ENCODE measurements around the gene MFSD2B.
A peak's percentile ranks its signal among the peaks of the same experiment; 100 is the strongest.
"Not testable (repeated sequence)": the region's sequence is repeated elsewhere in the genome, so short reads cannot be mapped to it uniquely, and the experiment has no call there.

Gene MFSD2B

DNA sequence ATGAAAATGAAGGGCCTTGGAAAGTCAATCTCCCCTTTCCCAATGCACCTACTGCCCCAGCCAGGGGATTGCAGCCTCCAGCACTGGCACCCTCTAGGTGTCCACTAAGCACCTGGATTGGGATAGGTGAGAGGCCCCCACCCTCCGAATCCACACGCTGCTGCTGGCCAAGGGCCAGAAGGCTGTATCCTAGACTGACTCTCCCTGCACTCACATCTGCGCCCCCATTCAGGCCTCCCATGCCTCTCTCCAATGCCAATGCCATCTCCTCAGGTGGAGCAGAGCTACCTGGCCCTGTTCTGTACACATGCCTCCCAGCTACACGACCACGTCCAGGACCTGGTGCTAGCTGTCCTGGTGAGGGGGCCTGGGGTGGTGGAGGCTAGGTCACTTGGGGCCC is 9.8 kb downstream of the MFSD2B start:
- no peak for DNase-seq (ENCODE audit: low spot score)

DNA sequence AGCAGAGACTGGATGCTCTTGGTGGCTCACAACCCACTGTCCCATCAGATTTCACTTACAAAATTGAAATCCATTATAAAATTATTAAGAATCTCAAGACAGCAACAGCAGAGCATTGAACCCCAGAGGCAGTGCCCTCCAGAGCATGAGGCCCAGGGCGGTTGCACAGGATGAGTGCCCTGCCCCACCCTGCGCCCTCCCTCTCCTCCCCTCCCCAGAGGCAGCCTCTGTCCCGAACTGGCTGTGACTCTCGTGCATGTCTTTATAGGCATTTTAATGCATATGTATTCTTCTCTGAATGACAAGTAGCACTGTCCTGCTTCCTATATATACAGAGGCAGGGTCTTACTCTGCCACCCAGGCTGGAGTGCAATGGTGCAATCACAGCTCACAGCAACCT is 10.4 kb downstream of the MFSD2B start:
- no peak for DNase-seq (ENCODE audit: low spot score)

DNA sequence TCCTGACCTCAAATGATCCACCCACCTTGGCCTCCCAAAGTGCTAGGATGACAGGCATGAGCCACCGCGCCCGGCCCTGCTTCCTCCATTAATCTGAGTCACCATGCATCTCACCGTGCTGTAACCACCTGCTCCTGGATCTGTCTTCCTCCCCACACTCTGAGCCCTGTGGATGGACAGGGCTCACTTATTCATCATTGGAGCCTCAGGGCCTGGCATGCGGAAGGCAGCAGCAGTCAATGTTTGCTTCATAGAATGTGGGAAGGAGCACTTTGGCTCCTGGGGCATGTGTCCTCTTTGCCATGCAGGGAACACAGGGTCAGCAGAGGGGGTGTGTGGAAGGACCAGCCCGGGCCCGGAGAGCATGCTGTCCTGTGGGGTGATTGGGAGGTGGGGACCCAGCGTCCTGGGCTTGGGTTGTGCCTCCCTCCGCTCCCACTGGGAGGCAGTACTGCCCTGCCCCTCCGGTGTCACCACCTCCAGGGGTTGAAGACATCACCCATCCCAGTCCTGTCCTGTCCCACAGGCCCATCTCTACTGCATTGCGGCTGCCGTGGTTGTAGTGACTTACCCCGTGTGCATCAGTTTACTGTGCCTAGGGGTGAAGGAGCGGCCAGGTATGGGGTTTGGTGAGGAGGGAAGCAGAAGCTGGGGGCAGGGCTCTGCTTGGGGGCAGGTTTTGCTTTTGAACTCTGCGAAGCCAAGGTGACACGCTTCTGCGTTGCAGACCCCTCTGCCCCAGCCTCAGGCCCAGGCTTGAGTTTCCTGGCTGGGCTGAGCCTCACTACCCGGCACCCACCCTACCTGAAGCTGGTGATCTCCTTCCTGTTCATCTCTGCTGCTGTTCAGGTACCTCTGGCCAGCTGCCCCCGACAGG is 11.5 kb downstream of the MFSD2B start:
- DNase-seq (ENCODE audit: low spot score): peak; percentile 71

DNA sequence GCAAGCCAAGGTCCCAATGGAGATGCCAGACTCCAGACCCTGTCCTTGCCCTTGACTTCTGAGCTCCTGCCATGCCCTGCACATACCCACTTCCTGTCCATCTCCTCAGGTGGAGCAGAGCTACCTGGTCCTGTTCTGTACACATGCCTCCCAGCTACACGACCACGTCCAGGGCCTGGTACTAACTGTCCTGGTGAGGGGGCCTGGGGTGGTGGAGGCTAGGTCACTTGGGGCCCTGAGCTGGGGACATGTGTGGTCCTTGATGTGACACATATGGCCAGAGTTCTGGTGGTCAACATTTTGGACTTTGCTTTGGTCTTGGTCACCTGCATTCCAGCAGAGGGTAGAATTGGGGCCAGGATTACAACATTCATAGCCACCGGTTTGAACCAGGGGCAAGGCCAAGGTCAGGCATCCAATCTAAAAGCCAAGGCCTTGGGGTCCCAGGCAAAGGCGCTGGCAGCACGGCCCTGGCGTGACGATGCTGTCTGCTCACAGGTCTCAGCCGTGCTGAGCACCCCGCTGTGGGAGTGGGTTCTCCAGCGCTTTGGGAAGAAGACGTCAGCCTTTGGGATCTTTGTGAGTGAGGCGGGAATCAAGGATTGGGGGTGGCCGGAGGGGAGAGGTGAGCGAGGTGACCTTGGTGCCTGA is 12.6 kb downstream of the MFSD2B start:
- no peak for DNase-seq (ENCODE audit: low spot score)

DNA sequence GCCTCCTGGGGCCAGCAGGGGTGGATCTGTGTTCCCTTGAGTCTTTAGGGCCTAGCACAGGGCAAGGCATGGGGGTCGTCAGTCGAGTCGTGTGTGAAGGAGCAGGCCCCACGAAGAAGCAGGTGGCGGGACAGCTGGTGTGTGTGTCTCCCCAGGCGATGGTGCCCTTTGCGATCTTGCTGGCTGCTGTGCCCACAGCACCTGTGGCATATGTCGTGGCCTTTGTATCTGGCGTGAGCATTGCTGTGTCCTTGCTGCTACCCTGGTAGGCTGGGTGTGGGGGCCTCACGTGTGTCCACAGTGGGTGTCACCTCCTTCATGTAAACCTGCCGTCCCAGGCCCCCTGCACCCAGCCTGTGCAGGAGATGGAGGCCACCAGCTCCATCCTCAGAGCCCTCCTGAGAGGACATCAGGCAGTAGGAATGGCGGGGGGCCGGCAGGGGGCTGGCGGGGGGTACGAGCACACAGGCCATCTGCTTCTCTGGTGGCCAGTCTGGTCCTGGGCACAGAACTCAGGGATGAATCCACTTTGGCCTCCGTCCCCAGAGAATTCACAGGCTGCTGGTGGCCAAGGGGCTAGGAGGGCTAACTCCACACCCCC is 13.2 kb downstream of the MFSD2B start:
- DNase-seq (ENCODE audit: low spot score): no peak

DNA sequence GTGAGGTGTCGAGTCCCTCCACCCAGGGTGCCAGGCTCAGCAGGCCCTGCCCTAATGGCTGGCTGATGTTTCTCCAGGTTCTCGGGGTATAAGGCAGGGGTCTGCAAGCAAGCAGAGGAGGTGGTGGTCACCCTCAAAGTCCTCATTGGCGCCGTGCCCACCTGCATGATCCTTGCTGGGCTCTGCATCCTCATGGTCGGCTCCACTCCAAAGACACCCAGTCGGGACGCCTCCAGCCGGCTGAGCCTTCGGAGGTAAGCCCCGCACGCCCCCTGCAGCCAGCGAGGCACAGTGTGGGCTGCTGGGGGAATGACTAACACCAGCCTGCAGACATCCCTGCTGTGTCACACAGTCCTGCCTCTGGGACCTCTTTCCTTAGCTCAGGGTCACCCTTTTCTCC is 14.1 kb downstream of the MFSD2B start:
- DNase-seq (ENCODE audit: low spot score): no peak

DNA sequence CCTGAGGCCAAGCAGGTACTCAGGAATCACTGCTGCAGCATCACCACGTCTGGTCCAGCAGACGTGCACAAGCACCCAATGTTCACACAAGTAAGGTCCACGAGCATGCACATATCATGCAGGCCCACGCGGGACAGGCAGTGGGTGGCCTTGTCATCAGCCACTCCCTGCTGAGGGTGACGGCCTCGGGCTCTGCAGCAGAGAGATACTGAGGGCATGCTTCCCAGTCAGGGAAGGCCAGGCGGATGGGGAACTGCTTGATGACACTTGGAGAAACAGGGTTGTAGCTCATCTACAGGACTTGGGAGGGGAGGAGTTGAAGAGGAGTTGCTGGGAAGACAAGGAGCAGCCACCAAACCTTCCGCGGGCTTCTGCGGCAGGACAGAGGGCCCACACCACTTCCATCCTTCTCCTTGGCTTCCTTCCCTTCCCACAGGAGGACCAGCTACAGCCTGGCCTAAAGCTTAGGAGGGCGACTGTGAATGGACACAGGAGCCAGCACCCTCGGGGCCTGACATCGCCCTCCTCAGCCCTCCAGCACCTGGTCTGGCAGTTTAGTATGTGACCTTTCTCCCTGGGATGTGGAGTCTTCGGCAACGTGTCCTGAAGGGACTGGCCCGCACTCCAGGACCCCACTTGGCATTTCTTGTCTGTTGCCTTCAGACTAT is 15.2 kb downstream of the MFSD2B start:
- DNase-seq (ENCODE audit: low spot score): no peak

DNA sequence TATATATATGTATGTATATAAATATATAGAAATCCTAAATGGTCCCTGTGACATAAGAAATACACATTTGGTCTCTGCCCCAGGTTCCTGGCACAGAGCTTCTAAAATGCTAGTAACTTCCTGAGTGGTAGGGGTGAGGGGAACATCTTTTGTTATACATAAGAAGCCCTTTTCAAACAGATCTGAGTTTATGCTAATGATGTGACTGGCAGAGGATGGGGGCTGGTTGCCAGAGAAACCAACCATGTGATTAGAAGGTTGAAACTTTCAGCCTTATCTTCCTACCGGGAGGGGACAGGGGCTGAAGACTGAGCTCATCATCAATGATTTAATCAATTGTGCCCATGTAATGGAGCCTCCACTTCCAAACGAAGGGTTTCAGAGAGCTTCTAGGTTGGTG is 16.3 kb downstream of the MFSD2B start:
- DNase-seq (ENCODE audit: low spot score): no peak

DNA sequence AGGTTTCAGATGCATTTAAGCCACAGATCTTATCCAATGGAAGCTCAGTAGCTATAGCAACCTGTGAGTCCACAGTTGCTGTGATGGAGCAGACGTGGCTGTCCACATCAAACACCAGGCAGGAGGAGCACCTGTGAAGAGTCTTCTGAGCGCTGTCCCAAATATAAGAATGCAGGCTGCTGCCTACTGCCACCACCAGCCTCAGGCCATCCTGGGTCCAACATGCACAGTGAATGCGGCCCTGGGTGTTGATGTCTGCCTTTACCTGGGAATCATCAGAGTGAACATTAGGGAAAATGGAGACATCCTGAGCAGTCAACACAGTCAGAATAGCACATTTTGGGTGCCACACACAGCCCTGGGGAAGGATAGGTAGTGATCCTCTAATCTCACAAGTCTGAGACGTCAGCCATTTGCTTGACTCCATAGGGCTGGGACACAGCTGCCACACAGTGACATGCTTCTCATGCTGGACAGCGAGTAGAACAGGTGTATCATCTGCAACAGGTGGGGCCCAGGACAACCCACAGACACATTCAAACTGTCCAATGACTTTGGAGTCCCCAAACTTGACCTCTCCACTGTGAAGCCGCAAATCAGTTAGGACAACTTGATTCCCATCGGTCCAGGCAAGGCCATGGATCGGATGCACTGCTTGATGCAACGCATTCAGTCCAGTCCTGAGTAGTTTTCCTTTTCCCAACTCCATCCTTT is 29.1 kb downstream of the MFSD2B start:
- DNase-seq (ENCODE audit: low spot score): no peak

DNA sequence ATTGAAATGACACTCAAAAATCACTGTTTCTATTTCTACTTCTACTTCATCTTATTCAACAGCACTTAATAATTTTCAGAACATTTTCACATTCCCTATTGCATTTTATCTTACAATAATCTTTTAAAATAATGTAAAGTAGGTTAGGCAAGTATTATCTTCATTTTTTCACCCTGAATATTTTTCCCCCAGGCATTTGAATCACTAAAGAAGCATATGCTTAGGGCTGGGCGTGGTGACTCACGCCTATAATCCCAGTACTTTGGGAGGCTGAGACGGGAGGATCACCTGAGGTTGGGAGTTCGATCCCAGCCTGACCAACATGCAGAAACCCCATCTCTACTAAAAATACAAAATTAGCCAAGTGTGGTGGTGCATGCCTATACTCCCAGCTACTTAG is 30.6 kb downstream of the MFSD2B start:
- no peak for DNase-seq (ENCODE audit: low spot score)

DNA sequence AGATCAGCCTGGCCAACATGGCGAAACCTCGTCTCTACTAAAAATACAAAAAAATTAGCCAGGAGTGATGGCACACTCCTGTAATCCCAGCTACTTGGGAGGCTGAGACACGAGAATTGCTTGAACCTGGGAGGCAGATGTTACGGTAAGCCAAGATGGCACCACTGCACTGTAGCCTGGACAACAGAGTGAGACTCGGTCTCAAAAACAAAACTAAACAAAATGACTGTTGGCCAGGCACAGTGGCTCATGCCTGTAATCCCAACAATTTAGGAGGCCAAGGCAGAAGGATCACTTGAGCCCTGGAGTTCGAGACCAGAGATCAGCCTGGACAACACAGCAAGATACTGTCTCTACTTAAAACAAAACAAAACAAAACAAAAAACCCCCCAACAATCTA is 33.2 kb downstream of the MFSD2B start:
- not testable (repeated sequence) for DNase-seq (ENCODE audit: low spot score)

DNA sequence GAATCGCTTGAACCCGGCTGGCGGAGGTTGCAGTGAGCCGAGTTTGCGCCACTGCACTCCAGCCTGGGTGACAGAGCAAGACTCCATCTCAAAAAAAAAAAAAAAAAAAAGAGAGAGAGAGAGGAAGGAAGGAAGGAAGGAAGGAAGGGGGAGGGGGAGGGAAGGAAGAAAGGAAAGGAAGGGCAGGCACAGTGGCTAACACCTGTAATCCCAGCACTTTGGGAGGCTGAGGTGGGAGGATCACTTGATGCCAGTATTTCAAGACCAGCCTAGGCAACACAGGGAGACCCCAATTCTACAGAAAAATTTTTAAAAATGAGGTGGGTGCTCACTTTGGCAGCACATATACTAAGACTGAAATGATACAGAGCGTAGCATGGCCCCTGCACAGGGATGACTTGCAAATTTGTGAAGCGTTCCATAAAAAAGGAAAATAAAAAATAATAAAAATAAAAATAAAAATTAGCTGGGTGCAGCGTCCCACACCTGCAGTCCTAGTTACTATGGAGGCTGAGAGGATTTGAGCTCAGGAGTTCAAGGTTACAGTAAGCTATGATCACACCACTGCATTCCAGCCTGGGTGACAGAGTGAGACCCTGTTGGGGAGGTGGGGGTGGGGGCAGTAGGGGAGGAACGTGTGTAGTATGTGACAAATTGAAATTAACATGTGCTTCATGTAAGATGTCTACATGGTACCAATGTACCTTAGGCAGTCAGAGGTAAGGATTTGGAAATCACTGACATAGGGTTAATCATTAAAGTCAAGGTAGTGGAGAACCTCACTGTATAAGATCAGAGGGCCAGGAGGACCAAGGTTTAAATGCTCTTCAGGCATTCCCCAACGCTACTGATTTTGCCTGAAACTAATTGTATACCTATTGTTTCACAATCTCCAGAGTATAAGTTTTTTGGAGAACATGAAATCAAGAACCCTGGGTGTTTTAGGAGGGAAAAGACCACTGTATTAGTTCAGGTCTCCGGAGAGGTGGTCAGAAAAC is 35.9 kb downstream of the MFSD2B start:
- no peak for DNase-seq (ENCODE audit: low spot score)

DNA sequence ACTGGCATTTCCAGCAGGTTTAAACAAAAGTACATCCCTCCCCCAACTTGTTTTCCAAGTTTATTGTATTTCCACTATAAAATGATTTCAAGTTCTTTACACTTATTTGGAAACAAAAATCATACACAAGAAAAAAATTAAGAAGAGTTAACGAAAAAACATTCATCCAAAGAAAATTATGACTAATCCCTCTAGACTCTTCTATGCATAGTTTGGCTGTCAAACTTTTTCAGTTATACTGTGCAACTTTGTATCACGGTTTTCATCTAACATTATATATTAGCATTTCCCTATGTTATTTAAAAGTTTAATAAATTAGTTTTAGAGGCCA is 36.7 kb downstream of the MFSD2B start:
- no peak for DNase-seq (ENCODE audit: low spot score)

DNA sequence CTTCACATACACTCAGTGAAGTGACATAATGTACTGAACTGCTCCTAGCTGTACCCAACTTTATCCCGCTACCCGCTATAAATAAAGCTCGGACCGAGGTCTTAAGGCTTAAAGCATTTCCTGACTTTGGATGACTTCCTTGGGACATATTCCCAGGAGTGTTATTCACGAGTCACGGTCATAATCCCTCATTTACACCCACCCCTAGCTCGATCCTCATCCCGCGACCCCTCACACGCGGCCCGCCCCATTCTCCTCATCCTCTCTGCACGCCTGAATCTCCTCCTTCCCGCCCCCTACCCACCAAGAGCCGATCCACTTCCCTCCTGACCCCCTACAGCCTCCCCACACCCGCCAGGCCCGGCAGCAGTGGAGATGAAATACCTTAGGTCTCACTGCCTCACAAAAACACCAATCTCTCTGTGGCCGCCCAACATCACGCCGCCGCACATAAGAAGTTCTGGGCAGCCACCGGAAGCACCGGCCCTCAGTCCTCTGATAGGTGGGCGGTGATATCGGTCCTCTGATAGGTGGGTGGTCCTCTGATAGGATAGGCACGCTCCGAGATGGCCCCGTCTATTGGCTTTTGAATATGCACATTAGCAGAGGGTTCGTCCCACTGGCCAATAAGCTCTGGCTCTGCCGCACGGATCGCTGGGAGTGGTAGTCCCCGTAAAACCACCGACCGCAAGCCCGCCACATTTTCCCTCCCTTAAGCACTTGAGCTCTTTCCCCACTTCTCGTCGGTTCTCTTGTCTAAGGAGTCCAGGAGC is 37.2 kb downstream of the MFSD2B start, which contains the start of gene WDCP:
WDCP (minus strand) TSS at position 462 of the 773 bp plus-strand sequence. CDS start 7,897 bp downstream, outside the sequence.
- peak; percentile 98 for DNase-seq (ENCODE audit: low spot score)

DNA sequence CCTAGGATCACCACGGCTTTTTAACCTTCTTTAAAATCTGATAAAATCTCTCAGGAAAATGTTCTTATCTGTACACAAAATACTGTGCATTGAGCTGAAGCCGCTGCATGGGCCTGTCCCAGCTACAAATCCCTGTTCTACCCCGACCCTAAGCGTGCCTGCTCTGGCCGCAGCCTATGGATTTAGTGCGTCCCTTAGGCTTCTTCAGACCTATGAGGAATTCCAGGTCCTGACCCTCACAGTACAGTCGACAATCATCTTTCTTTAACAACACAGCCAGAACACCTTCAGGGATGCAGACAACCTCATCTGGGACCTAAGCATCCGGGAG is 37.8 kb downstream of the MFSD2B start:
- DNase-seq (ENCODE audit: low spot score): no peak

DNA sequence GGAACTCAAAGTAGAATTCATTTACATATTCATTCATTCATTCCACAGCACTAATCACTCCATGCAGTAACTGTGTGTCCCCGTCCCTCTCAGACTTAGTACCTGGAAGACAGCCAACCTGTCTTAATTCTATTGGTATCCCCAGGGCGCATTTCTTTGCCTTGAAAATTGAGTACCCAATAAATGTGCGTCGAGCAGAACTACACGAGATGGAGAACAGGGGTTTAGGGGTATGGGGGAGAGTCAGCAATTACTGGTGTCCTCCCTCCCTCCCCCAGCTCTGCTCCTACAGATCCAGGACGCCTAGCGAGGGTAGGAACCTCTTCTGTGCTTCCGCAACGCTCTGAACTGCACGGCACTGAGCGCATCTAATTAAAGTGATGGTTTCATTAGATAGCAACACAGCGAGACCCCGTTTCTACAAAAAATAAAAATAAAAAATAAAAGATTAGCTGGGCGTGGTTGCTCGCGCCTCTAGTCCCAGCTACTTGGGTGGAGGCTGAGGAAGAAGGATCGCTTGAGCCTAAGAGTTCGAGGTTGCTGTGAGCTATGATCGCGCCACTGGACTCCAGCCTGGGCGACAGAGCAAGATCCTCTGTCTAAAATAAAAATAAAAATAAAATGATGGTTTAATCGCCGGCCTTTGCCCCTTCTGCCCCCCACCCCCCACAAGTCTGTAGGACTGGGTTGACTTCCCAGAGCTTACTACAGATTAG is 39.0 kb downstream of the MFSD2B start:
- no peak for DNase-seq (ENCODE audit: low spot score)

DNA sequence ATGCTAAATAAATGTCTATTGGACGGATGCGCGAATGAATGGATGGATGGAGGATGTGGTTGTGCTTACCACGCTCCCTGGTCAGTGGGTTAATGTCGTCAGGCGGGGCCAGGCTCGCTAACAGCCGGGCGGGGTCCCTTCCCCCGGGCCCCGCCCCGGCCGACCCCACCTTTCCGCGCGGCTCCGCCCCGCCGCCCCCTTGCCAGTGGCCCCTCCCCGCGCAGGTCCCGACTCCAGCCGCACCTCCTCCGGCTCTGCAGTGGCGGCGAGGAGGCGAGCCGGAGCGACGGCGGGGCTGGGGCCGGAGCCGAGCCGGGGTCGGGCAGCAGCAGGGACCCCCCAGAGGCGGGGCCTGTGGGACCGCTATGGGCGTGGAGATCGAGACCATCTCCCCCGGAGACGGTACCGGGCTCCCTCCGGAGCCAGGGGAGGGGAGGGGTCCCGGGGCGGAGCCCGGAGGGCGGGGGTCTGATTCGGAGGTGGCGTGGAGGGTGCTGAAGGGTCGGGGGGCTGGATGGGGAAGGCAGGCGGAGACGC is 39.7 kb downstream of the MFSD2B start, which contains the start of gene FKBP1B:
FKBP1B (plus strand) TSS at position 257 of the 537 bp plus-strand sequence; CDS start at position 366, 109 bp downstream.
- DNase-seq (ENCODE audit: low spot score): peak; percentile 75

DNA sequence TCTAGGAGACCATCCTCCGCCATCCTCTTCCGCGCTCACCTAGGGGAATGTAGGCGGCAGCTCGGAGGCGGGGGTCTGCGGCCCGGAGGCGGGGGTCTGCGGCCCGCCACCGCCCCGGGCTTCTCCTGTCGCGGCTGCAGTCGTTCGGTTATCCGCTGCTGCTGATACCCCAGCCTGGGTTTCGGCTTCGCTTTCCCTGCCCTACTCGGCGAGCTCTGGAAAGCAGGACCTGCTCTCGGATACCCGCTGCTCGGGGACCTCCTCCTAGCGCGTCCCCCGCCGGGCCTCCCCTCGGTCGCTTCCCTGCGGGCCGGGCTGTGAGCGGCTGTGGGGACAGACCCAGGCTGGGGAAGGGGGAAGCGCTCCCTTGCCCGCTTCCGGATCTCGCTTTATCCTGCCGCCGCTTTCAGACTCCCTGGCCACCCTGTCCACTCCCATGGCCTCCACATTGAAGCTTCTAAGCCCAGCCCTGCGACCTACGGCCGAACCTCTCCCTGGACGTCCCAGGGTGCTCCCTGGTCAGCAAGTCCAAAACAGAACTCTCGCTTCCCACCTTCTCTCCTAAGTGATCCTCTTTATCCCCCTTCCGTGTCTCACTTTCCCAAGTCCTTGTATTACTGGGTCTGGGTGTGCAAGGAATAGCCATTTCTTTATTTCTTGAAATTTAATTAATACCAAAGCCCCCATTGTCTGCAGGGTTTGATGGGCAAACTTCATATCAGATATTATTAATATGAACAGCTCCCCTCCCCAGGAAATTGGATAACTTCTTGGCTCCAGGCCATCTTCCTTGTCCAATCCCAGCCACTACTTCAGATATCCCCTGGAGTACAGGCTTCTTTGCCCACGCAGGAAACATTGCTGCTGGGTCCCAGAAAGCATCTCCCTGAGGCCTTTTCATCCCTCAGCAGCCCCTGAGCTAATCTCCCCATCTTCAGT is 40.4 kb downstream of the MFSD2B start:
- DNase-seq (ENCODE audit: low spot score): peak; percentile 14

Measured in kidney tubule cell (primary cell).